ENCODE data around the gene OAS2. TPM values are rescaled to one million over a fixed set of nuclear protein-coding genes. Genes with fewer than 3 reads are reported as not detected.

OAS2 gene
- total and polyA plus RNA-seq, 12 donors, result 3.3 to 24.2 (median 8.4) TPM

DNA sequence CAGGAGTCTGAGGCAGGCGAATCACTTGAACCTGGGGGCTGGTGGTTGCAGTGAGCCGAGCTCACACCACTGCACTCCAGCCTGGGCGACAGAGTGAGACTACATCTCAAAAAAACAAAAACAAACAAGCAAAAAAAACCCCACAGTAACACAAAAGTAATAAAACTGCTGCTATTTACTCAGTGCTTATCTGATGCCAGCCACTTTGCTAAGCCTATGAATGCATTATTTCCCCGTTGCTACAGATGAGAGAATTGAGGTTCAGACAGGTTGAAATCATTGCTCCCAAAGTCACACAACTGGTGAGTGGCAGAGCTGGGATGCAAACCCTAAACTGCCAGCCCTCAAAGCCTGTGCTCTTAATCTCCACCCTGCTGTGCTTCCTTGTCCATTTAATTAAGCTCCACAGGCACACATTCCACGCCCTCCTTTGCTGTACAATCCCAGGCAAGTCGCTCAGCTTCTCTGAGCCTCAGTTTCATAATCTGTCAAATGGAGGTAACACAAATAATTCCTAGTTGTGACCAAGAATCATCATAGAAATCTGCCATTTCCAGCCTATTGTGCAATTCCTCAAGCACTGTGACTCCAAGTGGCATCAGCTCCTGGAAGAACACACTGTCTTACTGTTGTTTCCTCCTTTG lies 45.7 kb upstream of the OAS2 start:
- ATAC-seq, result no peak
- Histone ChIP-seq H3K4me1 (peaks cover 0 to 3% (median 0%) of the 10 kb centered on the region in 9 donors), H3K36me3 (peaks cover 0 to 24% (median 0%) of the 10 kb centered on the region in 9 donors), H3K4me3 (no peak overlapping the region), H3K9me3 (peaks cover 0 to 11% (median 0%) of the 10 kb centered on the region in 11 donors), H3K27me3 (no peaks in the 10 kb centered on the region), H3K27ac (no peak overlapping the region)
- intact Hi-C loops (cut with DNase I), result no loop called here
- WGBS, 2 donors, result 38 to 60% methylated on average over 6 of the region's 6 CpGs
- TF ChIP-seq, protein P1, sequence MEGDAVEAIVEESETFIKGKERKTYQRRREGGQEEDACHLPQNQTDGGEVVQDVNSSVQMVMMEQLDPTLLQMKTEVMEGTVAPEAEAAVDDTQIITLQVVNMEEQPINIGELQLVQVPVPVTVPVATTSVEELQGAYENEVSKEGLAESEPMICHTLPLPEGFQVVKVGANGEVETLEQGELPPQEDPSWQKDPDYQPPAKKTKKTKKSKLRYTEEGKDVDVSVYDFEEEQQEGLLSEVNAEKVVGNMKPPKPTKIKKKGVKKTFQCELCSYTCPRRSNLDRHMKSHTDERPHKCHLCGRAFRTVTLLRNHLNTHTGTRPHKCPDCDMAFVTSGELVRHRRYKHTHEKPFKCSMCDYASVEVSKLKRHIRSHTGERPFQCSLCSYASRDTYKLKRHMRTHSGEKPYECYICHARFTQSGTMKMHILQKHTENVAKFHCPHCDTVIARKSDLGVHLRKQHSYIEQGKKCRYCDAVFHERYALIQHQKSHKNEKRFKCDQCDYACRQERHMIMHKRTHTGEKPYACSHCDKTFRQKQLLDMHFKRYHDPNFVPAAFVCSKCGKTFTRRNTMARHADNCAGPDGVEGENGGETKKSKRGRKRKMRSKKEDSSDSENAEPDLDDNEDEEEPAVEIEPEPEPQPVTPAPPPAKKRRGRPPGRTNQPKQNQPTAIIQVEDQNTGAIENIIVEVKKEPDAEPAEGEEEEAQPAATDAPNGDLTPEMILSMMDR (IDR thresholded peaks at IDR 0.05), result no peak
- DNase-seq, result no peak

DNA sequence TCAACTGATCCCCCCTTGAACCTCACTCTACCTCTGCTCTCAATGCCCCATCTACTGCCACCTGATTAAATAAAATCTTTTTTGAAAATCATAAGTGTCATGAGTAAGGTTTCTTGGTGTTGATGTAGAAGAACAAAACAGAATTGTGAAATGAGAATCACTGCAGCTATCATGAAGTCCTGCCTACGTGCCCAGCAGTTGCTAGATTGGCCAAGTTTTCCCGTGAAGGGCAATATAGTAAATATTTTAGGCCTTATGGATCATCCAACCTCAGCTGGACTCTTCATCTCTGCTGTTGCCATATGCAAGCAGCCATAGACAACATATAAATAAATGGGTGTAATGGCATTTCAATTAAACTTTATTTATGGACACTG lies 45.2 kb upstream of the OAS2 start:
- no peak for ATAC-seq
- intact Hi-C loops (cut with DNase I), result no loop called here
- DNase-seq, result no peak

DNA sequence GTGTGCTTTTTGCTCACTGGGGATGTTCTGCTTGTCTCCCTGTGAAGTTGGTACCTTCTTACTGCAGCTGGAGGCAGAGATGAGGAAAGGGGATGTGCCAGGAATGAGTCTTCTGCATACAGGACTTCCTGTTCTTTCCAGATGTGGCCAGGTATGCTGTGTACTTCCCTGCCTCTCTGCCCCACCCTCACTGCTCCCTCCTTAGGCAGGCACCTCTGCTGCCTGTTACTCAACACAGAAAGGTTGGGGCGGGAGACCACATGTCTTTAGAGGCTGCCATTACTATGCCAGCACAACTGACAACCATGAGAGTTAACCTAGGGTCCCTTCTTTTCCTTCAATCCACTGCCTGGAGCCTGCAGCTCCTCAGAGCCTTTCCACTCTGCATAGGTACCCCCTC lies 42.1 kb upstream of the OAS2 start:
- ATAC-seq (no peak), DNase-seq (no peak)
- Histone ChIP-seq H3K27ac (peak overlapping the region in 1 of 10 donors; percentile 92), H3K4me1 (peaks cover 4 to 27% (median 14%) of the 10 kb centered on the region in 9 donors), H3K4me3 (no peak overlapping the region), H3K9me3 (peaks cover 0 to 5% (median 0%) of the 10 kb centered on the region in 11 donors), H3K27me3 (peaks cover 0 to 4% (median 0%) of the 10 kb centered on the region in 7 donors), H3K36me3 (peaks cover 0 to 16% (median 0%) of the 10 kb centered on the region in 9 donors)
- intact Hi-C loops (cut with DNase I), result no loop called here
- TF ChIP-seq, protein P1 (IDR thresholded peaks at IDR 0.05), result no peak
- WGBS, 2 donors, result 73 to 80% methylated on average over 1 of the region's 1 CpG

More for the DNA sequence above, 45.2 kb upstream of the OAS2 start:
- Histone ChIP-seq H3K9me3 (peaks cover 0 to 6% (median 0%) of the 10 kb centered on the region in 11 donors), H3K4me1 (peaks cover 0 to 8% (median 0%) of the 10 kb centered on the region in 9 donors), H3K36me3 (peaks cover 0 to 23% (median 0%) of the 10 kb centered on the region in 9 donors), H3K4me3 (no peak overlapping the region), H3K27me3 (no peaks in the 10 kb centered on the region), H3K27ac (no peak overlapping the region)
- TF ChIP-seq, protein P1 (IDR thresholded peaks at IDR 0.05), result no peak
- WGBS, 2 donors, result 70 to 88% methylated on average over 2 of the region's 2 CpGs

DNA sequence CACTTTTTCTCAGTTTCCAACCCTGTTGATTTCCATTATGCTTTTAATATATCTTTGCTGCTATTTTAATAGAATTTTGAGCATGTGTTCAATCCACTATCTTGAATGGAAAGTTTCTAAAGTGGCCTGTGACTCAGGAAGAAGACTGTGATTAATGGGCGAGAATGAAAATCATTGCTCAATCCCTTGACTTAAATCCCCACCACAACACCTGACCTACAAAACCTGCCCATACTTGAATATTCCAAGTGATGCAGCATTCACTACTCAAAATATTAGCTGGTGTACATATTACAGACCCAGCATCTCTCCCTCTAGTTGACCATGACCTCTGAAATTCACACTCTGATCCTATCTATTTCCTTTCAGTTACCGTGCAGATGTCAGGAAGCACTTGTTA lies 41.4 kb upstream of the OAS2 start:
- H3K4me1 ChIP-seq, result peaks cover 4 to 27% (median 14%) of the 10 kb centered on the region in 9 donors
- H3K27ac ChIP-seq, result peak overlapping the region in 4 of 10 donors; percentile 80 to 92 (median 86)
- H3K36me3 ChIP-seq, result peaks cover 0 to 19% (median 0%) of the 10 kb centered on the region in 9 donors
- 50 to 54% methylated on average over 2 of the region's 2 CpGs for WGBS, 2 donors
- peaks cover 0 to 4% (median 0%) of the 10 kb centered on the region in 7 donors for H3K27me3 ChIP-seq
- intact Hi-C loops (cut with DNase I), result loop anchor here in 1 of 10 donors (1.0 kb wide), 1 partner anchor 30 kb away; no protein-coding TSS in a partner anchor
- TF ChIP-seq, protein P1 (IDR thresholded peaks at IDR 0.05), result no peak
- DNase-seq, result no peak
- no peak overlapping the region for H3K4me3 ChIP-seq
- ATAC-seq, result no peak
- H3K9me3 ChIP-seq, result peaks cover 0 to 5% (median 0%) of the 10 kb centered on the region in 11 donors
